K562 (cell line): Measurements from ENCODE around the gene UBE2B.

ENCODE experiments used
- ARNT ChIP-seq, 2 experiments: fragments of 450-650 bp; IDR thresholded peaks; 2 replicates each; pipeline ENCODE4 v1.6.1; 2016; ENCODE audit warnings: mild to moderate bottlenecking in 1 of 2
- FOXK1 ChIP-seq: sonication (generic); formaldehyde crosslinking; IDR thresholded peaks from 2 replicates; pipeline ENCODE4 v1.8.0; 2022; ENCODE audit warnings: missing genetic modification reagents, mild to moderate bottlenecking, borderline replicate concordance
- MYNN ChIP-seq, 2 experiments: sonication (generic); formaldehyde crosslinking in 1 of 2; IDR thresholded peaks; 2 replicates each; pipeline versions ENCODE4 v1.5.0 to v1.6.1; 2016 to 2020; ENCODE audit warnings: antibody characterized with exemption in 1 of 2, missing genetic modification reagents in 1 of 2
- RNF2 ChIP-seq: sonication (generic); IDR thresholded peaks from 2 replicates; pipeline ENCODE4 v1.6.1; 2016
- SIRT6 ChIP-seq: IDR thresholded peaks from one replicate; pipeline ENCODE4 v1.6.1; 2012; ENCODE audit warnings: low read depth, mild to moderate bottlenecking, control low read depth, inconsistent platforms, low read length, moderate library complexity
- TAF1 ChIP-seq: IDR thresholded peaks from 2 replicates; pipeline ENCODE4 v1.6.1; 2011; ENCODE audit warnings: mild to moderate bottlenecking, low read length, moderate library complexity; ENCODE audit not compliant: insufficient read depth, control insufficient read depth, severe bottlenecking; ENCODE audit errors: extremely low read depth
- ZNF121 ChIP-seq: sonication (generic); formaldehyde crosslinking; conservative IDR thresholded peaks from 2 replicates; pipeline ENCODE4 v1.8.0; 2022; ENCODE audit warnings: missing genetic modification reagents
- ZNF77 ChIP-seq: fragments of 250-450 bp; sonication (Bioruptor Pico); IDR thresholded peaks from 2 replicates; pipeline ENCODE4 v1.5.0; 2020

DNA sequence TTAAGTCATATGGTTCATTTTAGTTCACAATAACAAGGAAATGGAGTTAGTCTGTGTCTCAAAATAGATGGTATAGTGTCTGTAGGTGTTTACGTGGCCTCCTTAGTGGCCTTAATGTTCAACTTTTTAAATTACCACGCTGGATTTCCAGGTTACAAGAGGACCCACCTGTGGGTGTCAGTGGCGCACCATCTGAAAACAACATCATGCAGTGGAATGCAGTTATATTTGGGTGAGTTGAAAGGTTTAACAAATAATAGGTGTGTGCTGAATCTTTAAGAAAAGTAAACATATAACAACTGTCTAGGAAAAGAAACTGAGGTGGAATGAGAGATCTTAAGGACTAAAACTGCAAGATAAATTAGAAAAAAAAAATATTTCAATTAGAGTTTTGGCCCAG, 2.9 kb downstream of the UBE2B start:
- no peak for TF ChIP-seq RNF2
- TF ChIP-seq ARNT (IDR thresholded peaks at IDR 0.05): no peak
- no peak for TF ChIP-seq TAF1
- no peak for TF ChIP-seq SIRT6
- no peak for TF ChIP-seq FOXK1
- TF ChIP-seq ZNF121 (CRISPR knock-in tag): no peak
- no peak for TF ChIP-seq MYNN (IDR thresholded peaks at IDR 0.05)
- TF ChIP-seq MYNN (CRISPR knock-in tag; IDR thresholded peaks at IDR 0.05): no peak
- TF ChIP-seq ZNF77: no peak
